AG04450 (cell line): ENCODE results near the gene DMD. TPM values are rescaled to one million over a fixed set of nuclear protein-coding genes. Genes with fewer than 3 reads are reported as not detected.

Experiments
- CTCF ChIA-PET: fragments of 300-600, 350-600 bp; formaldehyde crosslinking; extraction: SDS; loops from one replicate; lab custom pipeline; 2022; ENCODE audit warnings: antibody characterized with exemption, inconsistent platforms; lab: Charles Lee
- POLR2A ChIA-PET: fragments of 350-600 bp; formaldehyde crosslinking; extraction: SDS; loops from one replicate; lab custom pipeline; 2021; ENCODE audit warnings: antibody characterized with exemption, inconsistent platforms; lab: Yijun Ruan, JAX
- DNase-seq: peaks from one replicate; pipeline ENCODE4 v3.0.0-alpha.2; 2011; ENCODE audit warnings: low read depth, low spot score
- H3K27ac ChIP-seq: one replicate; pipeline ENCODE4 v1.5.1; 2012; ENCODE audit warnings: low read depth, low read length, control low read depth
- H3K27me3 ChIP-seq: one replicate; pipeline ENCODE4 v1.6.0; 2012; ENCODE audit warnings: low read length; ENCODE audit not compliant: control insufficient read depth, insufficient read depth
- H3K4me3 ChIP-seq: 2 replicates; pipeline ENCODE4 v1.5.1; 2011; ENCODE audit warnings: mild to moderate bottlenecking, low read depth, low read length, control low read depth
- H3K9me3 ChIP-seq: 2 replicates; pipeline ENCODE4 v1.5.1; 2012; ENCODE audit warnings: low read length; ENCODE audit not compliant: control insufficient read depth, insufficient read depth
- CTCF ChIP-seq: IDR thresholded peaks from 2 replicates; pipeline ENCODE4 v1.5.1; 2011; ENCODE audit warnings: low read depth, low read length, control low read depth, inconsistent platforms
- polyA plus RNA-seq: library from polyadenylated mRNA; depleted of rRNA; stranded (reverse); fragments of >200 nt; gene quantifications from 2 replicates; pipeline ENCODE4 v1.2.3, GENCODE V29; 2011

DMD gene
- polyA plus RNA-seq, 1 experiment: 7.6 TPM

DNA sequence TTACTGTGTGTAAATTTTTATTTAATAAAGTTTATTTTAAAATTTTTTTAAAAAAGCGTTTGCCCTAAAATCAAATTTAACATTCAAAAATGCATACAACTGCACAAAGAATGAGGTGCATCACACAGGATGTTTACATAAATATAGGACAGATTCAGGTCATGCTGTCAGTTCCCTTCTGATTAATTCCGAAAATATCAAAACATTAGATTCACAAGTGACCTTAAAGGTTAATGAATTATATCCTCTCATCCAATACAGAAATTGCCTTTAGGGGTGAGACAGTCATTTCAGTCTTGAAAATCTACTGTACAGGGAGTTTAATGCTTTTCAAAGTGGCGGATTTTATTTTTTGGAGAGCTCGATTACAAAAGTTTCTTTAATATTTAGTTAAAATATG is 1930.8 kb downstream of the DMD start:
- Histone ChIP-seq H3K4me3 (no peak overlapping the region), H3K27ac (no peak overlapping the region), H3K27me3 (no peaks in the 10 kb centered on the region), H3K9me3 (no peaks in the 10 kb centered on the region)
- no peak for DNase-seq
- ChIA-PET POLR2A (no interaction called here), CTCF (no interaction called here)
- TF ChIP-seq CTCF: no peak

DNA sequence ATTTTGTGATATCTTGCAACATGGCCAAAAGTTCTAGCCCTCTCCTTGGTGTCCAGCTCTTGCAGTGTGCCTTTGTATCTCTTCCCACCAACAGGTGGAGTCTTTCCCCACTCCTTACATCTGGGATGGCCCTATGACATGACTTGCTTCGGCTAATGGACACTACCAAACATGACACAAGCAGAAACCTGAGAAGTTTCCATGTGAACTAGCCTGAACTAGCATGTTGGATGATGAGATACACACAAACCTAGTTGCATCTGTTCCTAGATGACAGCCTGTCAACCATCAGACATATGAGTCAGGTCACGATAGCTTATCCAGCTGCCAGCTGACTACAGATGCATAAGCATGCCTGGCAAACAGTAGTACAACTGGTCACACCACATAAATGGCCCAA is 1932.0 kb downstream of the DMD start:
- TF ChIP-seq CTCF: peak; percentile 18; the same call in 1 of the 2 replicates
- POLR2A ChIA-PET: no interaction called here
- Histone ChIP-seq H3K9me3 (no peaks in the 10 kb centered on the region), H3K4me3 (no peak overlapping the region), H3K27ac (no peak overlapping the region), H3K27me3 (no peaks in the 10 kb centered on the region)
- CTCF ChIA-PET: no interaction called here
- no peak for DNase-seq

- no peaks in the 10 kb centered on the region for H3K27me3 ChIP-seq
- TF ChIP-seq CTCF: no peak
- ChIA-PET POLR2A (no interaction called here), CTCF (interaction anchor here (1.5 kb wide), 1 partner anchor 59 kb away, joined by 3 read pairs; no protein-coding TSS in a partner anchor)
- H3K9me3 ChIP-seq: no peaks in the 10 kb centered on the region
- H3K27ac ChIP-seq: no peak overlapping the region
- H3K4me3 ChIP-seq: no peak overlapping the region
- DNase-seq: no peak
Measured at GRCh38 chrX:31272472-31272775, 1938.9 kb downstream of the DMD start.

- H3K27me3 ChIP-seq: no peaks in the 10 kb centered on the region
- no peak for TF ChIP-seq CTCF
- no peak for DNase-seq
- ChIA-PET CTCF (interaction anchor here (1.5 kb wide), 1 partner anchor 58 kb away, joined by 3 read pairs; no protein-coding TSS in a partner anchor), POLR2A (no interaction called here)
- no peak overlapping the region for H3K27ac ChIP-seq
- no peaks in the 10 kb centered on the region for H3K9me3 ChIP-seq
- H3K4me3 ChIP-seq: no peak overlapping the region
Measured at GRCh38 chrX:31271615-31272471, 1939.5 kb downstream of the DMD start.

- Histone ChIP-seq H3K9me3 (no peaks in the 10 kb centered on the region), H3K27me3 (no peaks in the 10 kb centered on the region), H3K4me3 (no peak overlapping the region), H3K27ac (no peak overlapping the region)
- no peak for DNase-seq
- CTCF ChIA-PET: no interaction called here
- no peak for TF ChIP-seq CTCF
- POLR2A ChIA-PET: no interaction called here
Measured at GRCh38 chrX:31269914-31270313, 1941.4 kb downstream of the DMD start.
